ENCODE results near the gene TRIM3.

Gene TRIM3

DNA sequence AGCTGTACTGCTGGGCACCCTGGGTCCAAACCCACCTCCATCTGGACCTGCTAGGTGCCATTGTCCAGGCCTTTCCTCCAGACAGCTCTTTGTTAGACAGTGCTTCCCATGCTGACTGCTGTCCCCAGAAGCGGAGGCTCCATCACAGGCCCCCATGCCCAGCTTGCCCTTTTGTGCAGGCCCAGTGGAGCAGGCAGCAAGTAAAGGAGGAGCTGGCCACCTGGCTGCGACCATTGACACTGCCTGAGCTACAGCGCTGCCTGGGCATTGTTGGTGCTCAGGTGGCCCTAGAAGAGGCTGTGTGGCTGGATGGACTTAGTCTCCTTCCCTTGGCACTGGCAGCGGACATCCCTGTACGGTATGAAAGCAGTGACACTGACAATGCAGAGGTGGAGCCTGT is 24.8 kb upstream of the TRIM3 start:
- no peak overlapping the region for H3K4me2 ChIP-seq (ENCODE audit: low read length)
- no peaks in the 10 kb centered on the region for H3K4me1 ChIP-seq (ENCODE audit: low read length)
- no peaks in the 10 kb centered on the region for H3K27me3 ChIP-seq (ENCODE audit: low read depth, low read length)
- H2AFZ ChIP-seq (ENCODE audit: low read depth, low read length), result no peak overlapping the region
- H3K4me3 ChIP-seq (ENCODE audit: low read length), result no peak overlapping the region
- H3K36me3 ChIP-seq (replicated peaks; ENCODE audit: low read depth, low read length), result peaks cover 15% of the 10 kb centered on the region
- H3K27ac ChIP-seq (ENCODE audit: low read length), result no peak overlapping the region
- no peak for TF ChIP-seq CTCF (IDR thresholded peaks at IDR 0.05; ENCODE audit: low read depth, low read length)
- TF ChIP-seq EZH2phosphoT487 (IDR thresholded peaks at IDR 0.05; ENCODE audit: low read depth), result no peak
- no peaks in the 10 kb centered on the region for H4K20me1 ChIP-seq (ENCODE audit: insufficient read depth, low read length)
- H3K79me2 ChIP-seq (ENCODE audit: low read length), result no peaks in the 10 kb centered on the region
- H3K9me3 ChIP-seq (ENCODE audit: insufficient read depth, low read length), result no peaks in the 10 kb centered on the region
- H3K9ac ChIP-seq (ENCODE audit: low read length), result no peak overlapping the region

DNA sequence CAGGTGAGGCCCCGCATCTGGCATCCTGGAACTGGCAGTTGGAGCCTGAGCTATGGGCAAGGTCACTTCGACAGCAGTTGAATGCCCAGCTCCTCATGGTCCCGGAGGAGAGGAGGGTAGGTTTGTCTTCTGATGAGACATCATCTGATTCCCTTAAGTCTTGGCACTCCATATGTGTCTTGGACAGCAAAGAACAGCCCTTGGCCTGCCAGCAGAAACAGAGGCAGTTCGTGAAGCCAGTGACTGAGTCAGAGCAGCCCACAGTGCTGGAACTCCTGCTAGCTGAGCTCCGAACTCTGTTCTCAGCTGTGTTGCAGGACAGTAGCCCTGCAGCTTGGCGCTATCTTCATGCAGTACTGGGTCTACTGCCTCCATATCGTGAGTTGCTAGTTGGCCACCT is 24.4 kb upstream of the TRIM3 start:
- Histone ChIP-seq H3K27me3 (ENCODE audit: low read depth, low read length) (no peaks in the 10 kb centered on the region), H3K9ac (ENCODE audit: low read length) (no peak overlapping the region), H3K4me3 (ENCODE audit: low read length) (no peak overlapping the region), H3K9me3 (ENCODE audit: insufficient read depth, low read length) (no peaks in the 10 kb centered on the region), H3K36me3 (replicated peaks; ENCODE audit: low read depth, low read length) (peaks cover 15% of the 10 kb centered on the region), H3K4me2 (ENCODE audit: low read length) (no peak overlapping the region), H4K20me1 (ENCODE audit: insufficient read depth, low read length) (no peaks in the 10 kb centered on the region), H3K4me1 (ENCODE audit: low read length) (no peaks in the 10 kb centered on the region), H3K79me2 (ENCODE audit: low read length) (no peaks in the 10 kb centered on the region), H2AFZ (ENCODE audit: low read depth, low read length) (no peak overlapping the region), H3K27ac (ENCODE audit: low read length) (no peak overlapping the region)
- TF ChIP-seq EZH2phosphoT487 (IDR thresholded peaks at IDR 0.05; ENCODE audit: low read depth), result no peak
- TF ChIP-seq CTCF (IDR thresholded peaks at IDR 0.05; ENCODE audit: low read depth, low read length), result no peak

DNA sequence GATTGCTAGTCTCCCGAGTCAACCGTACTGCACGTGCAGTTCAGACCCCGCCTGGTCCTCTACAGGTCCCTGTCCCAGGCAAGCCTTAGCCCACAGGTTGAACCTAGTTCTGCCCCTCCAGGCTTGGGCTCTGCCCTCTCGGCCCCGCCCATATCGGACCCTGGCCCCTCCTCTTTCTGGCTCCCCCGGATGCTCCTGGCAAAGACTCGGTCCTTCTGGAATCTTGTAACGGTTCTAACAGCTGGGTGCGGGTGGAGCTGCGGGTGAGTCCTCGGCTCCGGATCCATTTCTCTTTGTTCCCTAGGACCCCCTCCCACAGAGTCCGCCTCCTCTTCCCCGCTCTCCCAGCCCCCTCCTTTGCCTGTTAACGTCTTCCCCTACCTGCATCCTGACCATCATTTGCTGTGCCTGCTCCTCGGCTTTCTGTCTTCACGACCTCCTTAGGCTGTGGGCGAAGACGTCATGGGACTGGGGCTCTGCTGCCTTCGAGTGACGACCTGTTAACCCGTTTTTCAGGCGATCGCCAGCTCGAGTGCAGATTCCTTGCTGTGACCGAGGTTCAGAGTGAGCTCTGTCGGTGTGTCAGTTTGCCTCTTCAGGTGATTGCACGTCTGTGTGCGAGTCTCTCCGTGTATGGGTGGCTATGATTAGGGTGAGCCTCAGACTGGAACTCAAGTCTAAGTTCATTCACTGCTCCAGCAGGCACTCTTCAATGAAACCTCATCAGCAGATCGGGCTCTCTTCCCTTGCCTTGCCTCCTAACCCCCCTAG is 23.5 kb upstream of the TRIM3 start, which contains the start of gene DNHD1:
TSS of gene DNHD1 (plus strand) at position 212 of the 771 bp plus-strand sequence. CDS start 936 bp downstream, outside the sequence.
- Histone ChIP-seq H3K27ac (ENCODE audit: low read length) (no peak within 1 kb of the TSS), H3K9ac (ENCODE audit: low read length) (no peak within 1 kb of the TSS), H2AFZ (ENCODE audit: low read depth, low read length) (no peak within 1 kb of the TSS)

More for the DNA sequence above, 23.5 kb upstream of the TRIM3 start, which contains the start of gene DNHD1:
- Histone ChIP-seq H3K27me3 (ENCODE audit: low read depth, low read length) (no peaks in the 10 kb centered on the region), H3K4me3 (ENCODE audit: low read length) (no peak within 1 kb of the TSS), H3K79me2 (ENCODE audit: low read length) (no peaks in the 10 kb centered on the region), H3K36me3 (replicated peaks; ENCODE audit: low read depth, low read length) (peaks cover 16% of the 10 kb centered on the region), H3K4me1 (ENCODE audit: low read length) (no peaks in the 10 kb centered on the region), H3K4me2 (ENCODE audit: low read length) (no peak within 1 kb of the TSS), H4K20me1 (ENCODE audit: insufficient read depth, low read length) (no peaks in the 10 kb centered on the region), H3K9me3 (ENCODE audit: insufficient read depth, low read length) (no peaks in the 10 kb centered on the region)
- TF ChIP-seq CTCF (IDR thresholded peaks at IDR 0.05; ENCODE audit: low read depth, low read length), result no peak
- no peak for TF ChIP-seq EZH2phosphoT487 (IDR thresholded peaks at IDR 0.05; ENCODE audit: low read depth)

All from OCI-LY3 (cell line).